DMS53 (cell line): ENCODE results near the gene SSTR1.
A peak's percentile ranks its signal among the peaks of the same experiment; 100 is the strongest.
"Not testable (repeated sequence)": the region's sequence is repeated elsewhere in the genome, so short reads cannot be mapped to it uniquely, and the experiment has no call there.

Experiments
- DNase-seq: peaks from one replicate; lab custom pipeline; 2025; lab: John Stamatoyannopoulos, UW

SSTR1 gene, protein sequence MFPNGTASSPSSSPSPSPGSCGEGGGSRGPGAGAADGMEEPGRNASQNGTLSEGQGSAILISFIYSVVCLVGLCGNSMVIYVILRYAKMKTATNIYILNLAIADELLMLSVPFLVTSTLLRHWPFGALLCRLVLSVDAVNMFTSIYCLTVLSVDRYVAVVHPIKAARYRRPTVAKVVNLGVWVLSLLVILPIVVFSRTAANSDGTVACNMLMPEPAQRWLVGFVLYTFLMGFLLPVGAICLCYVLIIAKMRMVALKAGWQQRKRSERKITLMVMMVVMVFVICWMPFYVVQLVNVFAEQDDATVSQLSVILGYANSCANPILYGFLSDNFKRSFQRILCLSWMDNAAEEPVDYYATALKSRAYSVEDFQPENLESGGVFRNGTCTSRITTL

GRCh38 chr14:38207736-38208617 is at the start of gene SSTR1:
SSTR1 (plus strand) TSS chr14:38207904; CDS start chr14:38209390, 1,486 bp downstream.
- DNase-seq, result peak; percentile 70

DNA sequence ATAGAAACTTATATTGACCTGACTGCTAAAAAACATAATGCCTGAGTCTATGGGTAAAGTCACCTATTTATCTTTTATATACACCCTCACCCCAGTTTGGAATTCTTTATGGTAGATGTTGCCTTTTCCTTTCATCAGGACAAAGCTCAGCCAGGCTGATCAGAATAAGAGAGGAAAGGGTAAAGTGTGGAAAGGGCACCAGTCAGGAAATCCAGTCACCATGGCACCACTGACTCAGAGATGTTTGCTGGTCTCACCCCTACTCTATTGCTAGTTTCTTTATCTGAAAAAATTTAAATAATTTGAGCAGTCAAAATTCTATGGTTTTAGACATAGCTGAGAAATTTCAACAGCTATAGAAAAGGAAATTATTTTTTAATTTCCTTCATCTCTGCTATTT is 49.2 kb upstream of the SSTR1 start:
- no peak for DNase-seq

DNA sequence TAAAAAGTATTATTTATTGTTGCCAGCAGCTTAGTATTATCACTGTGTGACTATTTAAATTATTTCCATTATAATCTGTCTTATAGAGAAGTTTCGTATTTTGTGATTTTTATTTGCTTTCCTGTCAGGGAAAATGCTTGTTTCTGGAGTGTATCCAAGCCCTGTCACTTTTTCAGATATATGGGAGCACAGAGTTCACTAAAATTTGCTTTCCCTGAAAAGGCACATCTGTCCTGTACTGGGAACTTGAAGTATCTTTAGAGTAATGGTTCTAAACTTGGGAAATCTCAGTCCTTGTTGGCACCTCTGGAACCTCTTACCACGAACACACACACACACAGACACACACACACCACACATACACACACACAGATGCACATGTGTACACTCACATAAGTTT is 39.3 kb upstream of the SSTR1 start:
- DNase-seq, result no peak

GRCh38 chr14:38171197-38171596 is 36.5 kb upstream of the SSTR1 start:
- DNase-seq, result peak; percentile 43

GRCh38 chr14:38174711-38175110 is 33.0 kb upstream of the SSTR1 start:
- no peak for DNase-seq

DNA sequence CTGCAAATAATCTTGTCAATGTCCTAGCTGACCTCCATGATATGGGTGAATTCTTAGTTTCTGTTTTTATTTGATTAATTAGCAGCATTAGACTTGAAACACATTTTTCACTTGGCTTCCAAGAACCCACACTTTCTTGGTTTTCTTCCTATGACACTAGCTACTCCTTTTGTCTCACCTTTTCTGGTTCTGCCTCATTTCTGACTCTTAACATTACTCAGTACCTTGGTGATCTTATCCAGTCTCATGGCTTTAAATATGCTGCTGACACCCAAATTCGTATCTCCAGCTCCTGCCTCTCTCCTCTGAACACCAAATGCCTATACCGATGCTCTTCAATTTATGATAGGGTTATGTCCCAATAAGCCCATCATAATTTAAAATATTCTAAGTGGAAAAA is 32.0 kb upstream of the SSTR1 start:
- no peak for DNase-seq

DNA sequence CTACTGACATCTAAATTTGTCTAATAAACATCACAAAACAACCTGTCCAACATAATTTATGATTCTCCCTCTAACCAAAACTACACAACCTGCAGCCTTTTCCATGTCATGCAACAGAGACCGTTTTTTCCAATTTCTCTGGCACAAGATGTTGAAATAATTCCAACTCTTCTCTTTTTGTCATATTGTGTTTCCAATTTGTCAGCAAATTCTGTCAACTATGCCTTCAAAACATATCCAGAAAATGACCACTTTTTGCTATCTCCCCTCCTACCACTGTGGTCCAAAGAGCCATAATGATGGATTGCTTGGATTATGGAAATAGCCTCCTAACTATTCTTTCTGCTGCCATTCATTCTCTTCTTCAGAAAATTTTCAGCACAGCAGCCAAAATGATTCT is 31.3 kb upstream of the SSTR1 start:
- no peak for DNase-seq

DNA sequence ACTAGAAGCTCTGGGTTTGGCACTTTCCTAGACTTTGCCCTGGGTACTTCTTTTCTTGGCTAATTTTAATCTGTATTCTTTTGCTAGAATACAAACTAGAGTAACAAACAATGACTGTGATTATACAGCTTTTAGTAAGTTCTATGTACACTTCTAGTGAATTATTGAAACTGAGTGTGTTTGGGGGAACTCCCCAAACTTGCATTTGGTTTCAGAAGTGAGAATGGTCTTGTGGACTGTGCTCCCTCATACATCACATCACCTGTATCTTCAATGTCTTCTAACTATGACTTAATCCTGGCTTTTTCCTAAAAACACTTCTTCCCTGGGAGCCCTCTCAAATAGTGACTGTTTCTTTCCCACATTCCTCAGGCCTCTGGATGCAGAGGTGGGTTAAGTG is 23.6 kb upstream of the SSTR1 start:
- no peak for DNase-seq

DNA sequence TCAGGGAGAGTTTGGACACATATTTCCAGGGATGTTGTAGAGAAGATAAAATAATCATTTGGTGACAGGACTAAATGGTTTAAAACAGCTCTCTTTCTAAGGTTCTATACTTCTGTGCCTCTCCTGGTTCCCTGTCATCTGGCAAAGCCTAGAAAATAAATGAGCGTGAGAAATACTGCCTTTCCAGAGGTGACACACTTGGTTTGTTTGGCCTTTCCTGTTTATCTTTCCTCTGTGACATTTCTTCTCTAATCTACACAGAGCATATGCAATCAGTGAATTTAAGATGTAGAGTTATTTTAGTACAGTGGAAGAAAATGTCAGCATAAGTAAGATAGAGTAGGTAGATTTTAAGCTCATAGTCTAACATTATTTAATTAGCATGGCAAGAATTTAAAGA is 22.0 kb upstream of the SSTR1 start:
- DNase-seq, result no peak

GRCh38 chr14:38186216-38186615 is 21.5 kb upstream of the SSTR1 start:
- no peak for DNase-seq

GRCh38 chr14:38187528-38187927 is 20.2 kb upstream of the SSTR1 start:
- peak; percentile 21 for DNase-seq

DNA sequence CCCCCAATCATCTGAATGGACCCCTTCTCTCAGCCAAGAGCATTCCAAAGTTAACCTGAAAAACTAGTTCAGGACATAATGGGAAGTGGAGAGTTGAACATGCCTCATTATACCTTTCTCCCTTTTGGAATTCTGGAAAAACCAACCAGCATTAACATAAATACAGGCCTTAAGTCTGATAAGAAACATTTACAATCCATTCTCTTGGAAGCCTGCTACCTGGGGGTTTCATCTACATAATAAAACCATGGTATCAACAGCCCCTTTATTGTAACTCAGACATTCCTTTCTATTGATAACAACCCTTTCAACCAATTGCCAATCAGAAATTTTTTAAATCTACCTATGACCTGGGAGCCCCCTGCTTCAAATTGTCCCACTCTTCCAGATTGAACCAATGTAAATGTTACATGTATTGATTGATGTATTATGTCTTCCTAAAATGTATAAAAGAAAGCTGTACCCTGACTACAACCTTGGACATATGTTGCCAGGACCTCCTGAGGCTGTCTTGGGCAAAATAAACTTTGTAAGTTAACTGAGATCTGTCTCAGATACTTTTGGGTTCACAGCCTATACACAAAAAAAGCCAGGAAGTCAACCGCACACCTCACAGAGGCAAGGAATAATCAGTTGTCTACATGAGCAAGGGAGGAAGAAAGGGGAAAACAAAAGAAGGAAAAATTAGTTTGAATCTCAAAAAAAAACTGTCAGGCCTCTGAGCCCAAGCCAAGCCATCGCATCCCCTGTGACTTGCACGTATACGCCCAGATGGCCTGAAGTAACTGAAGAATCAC is 17.6 kb upstream of the SSTR1 start:
- no peak for DNase-seq

DNA sequence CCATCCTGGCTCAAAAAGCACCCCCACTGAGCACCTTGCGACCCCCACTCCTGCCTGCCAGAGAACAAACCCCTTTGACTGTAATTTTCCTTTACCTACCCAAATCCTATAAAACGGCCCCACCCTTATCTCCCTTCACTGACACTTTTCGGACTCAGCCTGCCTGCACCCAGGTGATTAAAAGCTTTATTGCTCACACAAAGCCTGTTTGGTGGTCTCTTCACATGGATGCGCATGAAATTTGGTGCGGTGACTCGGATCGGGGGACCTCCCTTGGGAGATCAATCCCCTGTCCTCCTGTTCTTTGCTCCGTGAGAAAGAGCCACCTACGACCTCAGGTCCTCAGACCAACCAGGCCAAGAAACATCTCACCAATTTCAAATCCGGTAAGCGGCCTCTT is 16.9 kb upstream of the SSTR1 start:
- not testable (repeated sequence) for DNase-seq

GRCh38 chr14:38191491-38191890 is 16.2 kb upstream of the SSTR1 start:
- not testable (repeated sequence) for DNase-seq

GRCh38 chr14:38197001-38197783 is 10.5 kb upstream of the SSTR1 start:
- DNase-seq, result peak; percentile 25

- no peak for DNase-seq
These were observed 9.8 kb upstream of the SSTR1 start for GRCh38 chr14:38197784-38198335.

- DNase-seq, result no peak
These were observed 9.3 kb upstream of the SSTR1 start for GRCh38 chr14:38198425-38198824.

DNA sequence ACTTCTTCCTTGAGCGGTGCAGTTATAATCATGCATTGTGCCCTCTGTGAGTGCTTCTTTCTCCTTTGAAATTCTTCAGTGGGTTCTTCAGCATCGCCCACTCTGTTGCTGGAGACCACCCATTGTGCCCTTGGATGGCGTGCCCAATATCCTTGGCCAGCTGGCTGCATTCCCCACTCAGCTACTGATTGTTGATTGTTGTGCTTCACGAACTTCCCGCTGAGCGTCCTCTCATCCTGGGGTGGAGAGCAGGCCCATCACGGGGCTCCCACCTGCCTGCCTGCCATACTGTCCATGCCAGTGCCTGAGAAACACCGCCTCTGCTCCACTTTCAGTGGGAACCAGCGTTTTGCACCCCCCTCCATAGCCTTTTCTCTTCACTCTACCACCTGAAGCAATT is 8.6 kb upstream of the SSTR1 start:
- no peak for DNase-seq

DNA sequence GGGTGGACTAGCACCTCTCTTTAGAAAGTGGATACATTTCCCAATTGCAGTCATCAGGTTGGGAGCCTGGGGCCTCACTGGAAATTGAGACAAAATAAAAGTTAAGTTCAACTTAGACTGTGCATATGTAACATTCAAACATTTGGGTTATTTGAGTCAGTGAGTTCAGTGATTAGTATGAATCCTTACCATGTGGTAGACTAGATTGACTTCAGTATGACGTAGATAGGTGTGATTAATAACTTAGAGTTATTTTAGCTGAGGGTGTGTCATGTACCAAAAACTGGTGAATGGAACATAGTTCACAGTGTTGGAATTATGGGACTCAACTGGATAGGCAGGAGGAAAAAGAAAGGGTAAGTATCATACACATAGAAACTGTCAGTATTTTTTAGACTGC is 8.0 kb upstream of the SSTR1 start:
- DNase-seq, result no peak

GRCh38 chr14:38201137-38201828 is 6.4 kb upstream of the SSTR1 start:
- no peak for DNase-seq
